Putamen (tissue), 1 donor: ENCODE data around the gene PBX4.

Source experiments
- DNase-seq: peaks from one replicate; pipeline ENCODE4 v3.0.0-alpha.2; 2016; ENCODE audit warnings: low spot score

Gene PBX4

GRCh38 chr19:19587771-19588170, 30.7 kb downstream of the PBX4 start:
- DNase-seq = no peak

DNA sequence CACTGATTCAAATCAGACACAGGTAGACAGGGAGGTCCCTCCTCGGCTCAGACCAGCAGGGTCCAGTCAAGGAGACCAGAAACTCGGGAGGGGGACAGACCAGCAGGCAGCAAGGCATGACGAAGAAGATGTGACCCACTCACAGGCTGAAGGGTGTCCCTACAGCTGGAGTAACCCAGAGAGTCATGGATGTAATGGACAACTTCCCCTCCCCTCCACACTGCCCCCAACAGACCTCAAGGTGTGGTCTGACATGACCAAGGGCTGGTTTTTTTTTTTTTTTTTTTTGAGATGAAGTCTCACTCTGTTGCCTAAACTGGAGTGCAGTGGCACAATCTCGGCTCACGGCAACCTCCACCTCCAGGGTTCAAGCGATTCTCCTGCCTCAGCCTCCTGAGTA, 34.1 kb downstream of the PBX4 start:
- DNase-seq = no peak

GRCh38 chr19:19582471-19582870, 36.0 kb downstream of the PBX4 start:
- no peak for DNase-seq

DNA sequence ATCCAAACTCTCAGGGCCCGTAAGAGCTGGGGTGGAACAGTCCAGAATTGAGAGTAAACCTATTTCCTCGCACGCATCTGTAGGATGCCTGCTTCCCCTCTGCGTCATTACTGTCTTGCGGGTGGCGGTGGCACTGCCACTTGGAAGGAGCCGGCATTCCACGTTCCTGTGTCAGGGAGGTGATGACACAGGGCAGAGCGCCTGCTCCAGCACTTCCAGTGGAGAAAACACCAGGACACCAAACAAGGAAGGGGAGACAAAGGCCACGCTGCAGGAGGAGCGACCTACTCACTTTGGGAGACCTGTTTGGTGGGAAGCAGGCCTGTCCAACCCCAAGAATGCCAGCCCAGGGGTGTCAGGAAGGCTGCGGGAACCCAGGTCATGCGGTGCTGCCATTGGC, 37.1 kb downstream of the PBX4 start:
- DNase-seq = no peak

DNA sequence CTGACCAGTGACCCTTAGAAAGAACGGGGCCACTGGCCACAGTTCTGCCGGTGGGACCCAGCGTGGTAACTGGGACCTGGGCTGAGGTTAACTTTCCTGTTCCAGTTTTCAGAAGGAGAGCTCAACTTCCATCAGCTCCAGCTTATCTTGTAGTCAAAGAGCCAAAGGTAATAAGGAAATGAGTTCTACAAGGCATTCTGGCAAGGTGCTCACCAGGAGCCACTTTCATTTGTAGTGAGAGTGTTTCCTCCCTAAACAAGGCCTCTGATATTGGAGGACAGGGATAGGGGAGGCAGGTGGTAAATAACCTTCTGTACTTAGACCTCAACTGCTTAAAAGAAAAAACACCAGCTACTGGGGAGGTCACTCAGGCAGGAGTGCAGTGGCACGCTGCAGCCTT, 38.1 kb downstream of the PBX4 start:
- DNase-seq = no peak

GRCh38 chr19:19579533-19580361, 38.7 kb downstream of the PBX4 start:
- DNase-seq = no peak

DNA sequence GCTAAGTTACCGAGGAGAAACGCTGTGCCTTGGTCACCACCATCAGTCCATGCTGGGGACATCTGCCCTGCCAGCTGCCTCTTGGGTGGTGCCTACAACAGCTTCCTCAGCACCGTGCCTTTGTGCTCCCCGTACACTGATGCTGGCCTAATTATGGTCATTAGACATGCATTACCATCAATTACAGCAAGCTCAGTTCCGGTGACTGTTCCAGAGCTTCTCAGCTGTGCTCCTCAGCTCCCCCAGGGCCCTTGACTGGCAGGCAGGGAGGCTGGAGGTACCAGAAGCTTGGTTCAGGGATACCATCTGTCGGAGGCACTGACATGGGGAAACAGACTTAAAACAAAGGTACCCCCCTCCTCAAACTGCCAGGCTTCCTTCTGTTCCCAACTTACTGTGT, 40.2 kb downstream of the PBX4 start:
- DNase-seq = no peak

- DNase-seq = no peak
These were observed 43.1 kb downstream of the PBX4 start for GRCh38 chr19:19575411-19575810.

DNA sequence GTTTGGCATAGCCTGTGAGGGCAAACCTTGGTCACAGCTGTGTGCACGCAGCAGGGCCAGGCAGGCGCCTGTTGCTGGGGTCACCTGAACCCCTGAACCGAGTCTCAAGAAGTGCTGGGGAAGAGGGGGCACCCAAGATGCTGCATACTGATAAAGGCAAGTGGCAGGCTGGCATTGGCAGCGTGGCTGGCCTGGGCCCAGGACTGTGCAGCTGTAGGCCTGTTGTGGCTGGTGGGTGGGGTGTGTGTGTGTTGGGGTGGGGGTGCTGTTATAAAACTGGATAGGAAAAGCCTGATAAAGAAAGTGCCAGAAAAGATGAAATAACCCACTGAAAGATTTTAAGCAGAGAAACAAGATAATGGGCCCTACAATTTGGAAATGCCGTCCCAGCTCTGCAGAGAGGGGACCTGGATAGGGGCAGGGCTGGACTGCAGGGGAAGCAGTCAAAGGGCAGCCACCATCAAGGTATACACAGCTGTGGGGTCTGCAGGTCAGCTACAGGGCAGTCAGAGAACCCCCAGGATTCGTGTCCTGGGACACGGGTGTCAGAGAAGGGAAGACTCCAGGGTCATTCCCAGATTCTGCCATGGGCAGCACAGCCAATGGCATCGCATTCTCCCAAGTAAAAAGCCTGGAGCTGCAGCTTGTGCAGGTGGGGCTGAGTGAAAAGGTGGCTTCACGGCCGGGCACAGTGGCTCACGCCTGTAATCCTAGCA, 47.3 kb downstream of the PBX4 start:
- no peak for DNase-seq

GRCh38 chr19:19570571-19570970, 47.9 kb downstream of the PBX4 start:
- no peak for DNase-seq

GRCh38 chr19:19568802-19569756, 49.4 kb downstream of the PBX4 start:
- DNase-seq = no peak

GRCh38 chr19:19567391-19567790, 51.1 kb downstream of the PBX4 start:
- DNase-seq = no peak

DNA sequence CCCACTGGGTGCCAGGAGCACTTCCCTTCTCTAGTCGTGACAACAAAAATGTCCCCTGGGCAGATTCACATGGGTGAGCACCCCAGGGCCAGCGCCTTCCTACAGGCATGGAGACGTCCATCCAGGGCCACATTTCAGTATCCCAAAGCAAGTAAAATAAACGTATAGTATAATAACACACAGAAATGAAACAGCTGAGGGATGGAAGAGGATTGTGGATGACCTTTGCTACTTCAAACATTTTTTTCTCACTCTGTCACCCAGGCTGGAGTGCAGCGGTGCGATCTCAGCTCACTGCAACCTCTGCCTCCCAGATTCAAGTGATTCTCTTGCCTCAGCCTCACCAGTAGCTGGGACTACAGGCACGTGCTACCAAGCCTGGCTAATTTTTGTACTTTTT, 52.2 kb downstream of the PBX4 start:
- DNase-seq = no peak

GRCh38 chr19:19563348-19563848, 55.1 kb downstream of the PBX4 start:
- DNase-seq = no peak

DNA sequence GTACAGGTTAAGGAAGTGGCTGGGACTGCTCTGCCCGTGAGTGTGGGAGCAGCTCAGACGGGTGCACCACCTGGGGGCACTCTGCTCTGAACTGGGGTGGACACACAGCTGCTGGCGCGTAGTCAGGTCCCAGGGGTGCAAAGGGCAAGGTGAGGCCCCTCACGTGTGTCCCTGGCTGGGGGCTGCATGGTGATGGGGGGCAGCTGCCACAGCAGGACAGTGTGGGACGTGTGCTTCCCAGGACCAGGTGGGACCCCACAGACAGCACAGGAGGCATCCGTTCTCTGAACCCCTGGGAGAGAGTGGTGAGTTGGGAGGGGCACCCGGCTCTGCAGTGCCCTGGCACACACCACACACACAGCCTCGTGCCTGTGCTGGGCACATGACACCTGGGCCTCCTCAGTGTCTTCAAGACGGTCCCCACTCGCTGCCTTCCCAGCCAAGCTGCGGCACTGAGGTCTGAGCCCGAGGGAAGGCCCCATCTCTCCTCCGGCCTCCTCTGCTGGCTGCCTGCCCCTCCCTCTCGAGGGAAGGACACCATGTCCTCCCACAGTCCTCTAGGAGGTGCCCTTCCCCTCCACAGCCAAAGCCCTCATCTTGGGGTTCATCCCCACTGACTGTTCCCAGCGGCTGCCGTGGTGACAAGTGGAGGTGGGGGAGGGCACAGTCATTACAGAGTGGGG, 55.7 kb downstream of the PBX4 start:
- DNase-seq = no peak

DNA sequence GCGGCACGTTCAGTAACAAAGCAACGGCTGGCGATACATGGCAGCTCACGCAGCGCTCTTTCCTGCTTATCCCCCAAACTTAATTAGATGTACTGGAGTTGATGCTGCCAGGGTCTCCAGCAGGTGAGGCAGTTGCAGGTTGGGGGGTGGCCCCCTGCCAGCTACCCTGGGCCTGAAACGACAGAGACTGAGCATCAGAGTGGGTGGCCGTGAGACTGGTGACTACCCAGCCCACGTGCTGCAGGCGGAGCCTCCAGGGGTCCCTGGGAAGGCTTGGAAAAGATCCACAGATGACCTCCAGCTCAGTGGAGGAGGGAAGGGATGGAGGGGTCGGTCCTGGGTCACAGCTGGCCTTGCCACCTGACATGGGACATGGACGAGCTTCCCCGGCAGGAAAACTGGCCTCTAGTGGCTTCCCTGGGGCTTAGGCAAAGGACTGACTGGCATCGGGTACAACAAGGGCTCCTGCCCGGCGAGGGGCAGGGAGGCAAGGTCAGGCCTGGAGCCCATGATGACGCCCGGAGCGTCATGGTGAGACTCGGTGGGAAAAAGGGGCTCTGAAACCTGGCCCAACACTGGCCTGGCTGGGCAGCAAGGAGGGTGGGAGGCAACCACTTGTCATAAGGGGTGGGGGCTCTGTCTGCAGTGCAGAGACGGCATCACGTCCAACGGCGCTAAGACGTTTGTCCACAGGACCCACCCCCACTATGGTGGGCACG, 56.4 kb downstream of the PBX4 start:
- DNase-seq = no peak

DNA sequence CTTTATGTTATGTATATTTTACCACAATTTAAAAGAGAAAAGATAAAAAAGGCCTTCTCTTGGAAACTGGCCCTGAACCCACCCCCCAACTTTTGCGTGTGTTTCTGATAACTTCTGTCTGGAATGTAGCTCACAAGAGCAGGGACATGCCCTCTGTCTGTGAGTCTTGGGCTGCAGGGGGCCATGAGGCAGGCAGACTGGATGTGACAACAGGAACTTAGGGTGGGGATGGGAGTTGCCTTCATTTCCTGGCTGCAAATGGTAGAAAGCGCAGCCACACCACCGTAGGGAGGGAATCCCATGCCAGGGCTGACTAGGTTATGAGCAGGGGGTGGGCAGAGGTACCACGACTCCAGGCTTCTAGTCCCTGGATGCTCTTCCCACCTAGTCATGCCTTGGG, 58.6 kb downstream of the PBX4 start:
- no peak for DNase-seq

DNA sequence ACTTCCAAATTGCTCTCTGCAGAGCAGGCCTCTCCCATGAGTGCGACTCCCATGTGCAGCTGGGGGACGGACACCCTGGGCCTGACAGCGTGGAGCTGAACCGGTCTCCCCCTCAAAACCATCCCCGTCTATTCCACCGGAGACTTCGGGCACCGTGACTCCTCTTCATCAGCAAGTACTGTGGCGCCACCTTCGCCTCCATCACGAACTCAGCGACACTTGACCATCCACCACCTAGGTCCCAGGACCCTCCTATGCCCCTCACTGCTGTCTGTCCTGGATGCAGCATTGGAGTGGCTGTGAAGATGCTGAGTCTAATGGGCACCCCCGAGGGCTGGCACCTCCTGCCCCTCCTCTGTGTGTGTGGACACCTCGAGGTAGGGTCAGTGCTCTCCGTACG, 59.9 kb downstream of the PBX4 start:
- DNase-seq = no peak

- DNase-seq = no peak
These were observed 60.4 kb downstream of the PBX4 start for GRCh38 chr19:19558055-19558454.

DNA sequence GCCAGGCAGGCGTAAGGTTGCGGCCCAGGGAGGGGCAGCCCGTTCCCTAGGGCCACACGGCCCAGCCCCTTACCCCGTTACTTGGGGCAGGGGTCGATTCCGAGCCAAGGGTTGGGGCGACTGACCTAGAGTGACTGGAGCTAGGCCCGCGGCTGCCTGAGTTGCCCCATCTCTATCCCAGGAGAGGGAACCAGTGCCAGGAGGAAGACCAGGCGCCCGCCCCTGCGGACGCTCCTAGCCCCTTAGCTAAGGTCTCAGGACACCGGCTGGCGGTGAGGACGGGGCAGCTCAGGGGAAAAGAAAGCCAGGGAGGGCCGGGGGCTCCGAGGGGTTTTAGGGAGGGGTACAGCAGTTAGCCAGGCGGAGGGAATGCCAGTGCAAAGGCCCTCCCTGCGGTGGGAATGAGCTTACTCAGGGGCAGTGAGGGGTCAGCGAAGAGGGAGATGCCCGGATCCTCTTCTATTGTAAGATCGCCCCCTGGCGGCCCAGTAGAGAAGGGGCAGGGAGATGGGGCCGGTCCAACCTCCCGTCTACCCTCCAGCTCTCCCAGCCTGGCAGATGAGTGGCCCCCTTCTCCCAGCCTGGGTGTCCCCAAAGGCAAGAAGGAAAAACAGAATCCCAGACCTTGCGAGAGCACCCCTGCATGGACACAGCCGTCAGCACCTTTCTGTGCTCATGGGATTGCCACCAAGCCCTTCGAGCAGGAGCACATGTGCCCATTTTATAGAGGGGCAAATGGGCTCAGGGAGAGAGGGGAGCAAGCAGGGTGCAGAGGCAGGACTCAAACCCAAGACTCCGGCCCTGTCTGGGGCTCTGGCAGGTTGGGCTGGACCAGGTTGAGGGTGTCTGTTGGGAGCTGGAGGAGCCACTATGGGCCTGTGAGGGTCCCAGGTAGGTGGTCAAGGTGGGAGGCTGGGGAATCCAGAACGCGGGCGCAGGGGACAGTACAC, 64.1 kb downstream of the PBX4 start:
- DNase-seq = no peak
